Measurements from ENCODE around the gene LRRC8A.
"Not testable (repeated sequence)": the region's sequence is repeated elsewhere in the genome, so short reads cannot be mapped to it uniquely, and the experiment has no call there.

Gene LRRC8A

DNA sequence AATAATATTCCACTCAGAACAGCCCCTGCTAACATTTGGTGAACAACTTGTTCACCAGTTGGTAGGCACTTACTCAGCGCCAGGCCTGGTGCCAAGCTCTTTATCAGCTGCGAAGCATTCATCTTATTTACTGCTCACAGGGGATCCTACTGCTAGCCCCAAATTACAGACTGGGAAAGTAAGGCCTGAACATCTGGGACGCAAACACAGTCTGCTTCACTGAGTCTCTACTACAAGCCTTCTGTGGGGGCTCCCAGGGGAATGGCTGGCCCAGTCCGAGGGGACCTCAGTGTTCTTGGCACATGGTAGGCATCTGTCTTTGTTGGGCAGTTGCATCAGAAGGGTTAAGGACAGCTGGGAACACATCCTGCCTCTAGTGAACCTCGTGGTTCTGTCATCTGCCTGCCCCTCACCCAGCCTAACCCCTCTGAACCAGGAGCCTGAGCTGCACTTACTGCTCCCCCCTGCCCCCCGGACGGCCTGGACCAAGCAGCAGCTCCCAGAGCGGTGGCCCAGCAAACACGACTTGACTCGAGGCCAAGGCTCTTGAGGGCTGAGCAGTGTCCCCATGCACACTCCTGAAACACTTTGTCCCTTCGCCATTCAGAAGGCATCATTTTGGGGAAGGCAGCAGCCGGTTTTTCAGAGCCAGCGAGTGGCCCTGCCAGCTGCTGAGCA, 38.6 kb downstream of the LRRC8A start, which contains the start of gene PHYHD1:
TSS of gene PHYHD1 (plus strand) at position 602 of the 678 bp plus-strand sequence. CDS start 1,342 bp downstream, outside the sequence.
- DNase-seq (ENCODE audit: low read depth in 4 of 4, low spot score in 1 of 4), result no peak

DNA sequence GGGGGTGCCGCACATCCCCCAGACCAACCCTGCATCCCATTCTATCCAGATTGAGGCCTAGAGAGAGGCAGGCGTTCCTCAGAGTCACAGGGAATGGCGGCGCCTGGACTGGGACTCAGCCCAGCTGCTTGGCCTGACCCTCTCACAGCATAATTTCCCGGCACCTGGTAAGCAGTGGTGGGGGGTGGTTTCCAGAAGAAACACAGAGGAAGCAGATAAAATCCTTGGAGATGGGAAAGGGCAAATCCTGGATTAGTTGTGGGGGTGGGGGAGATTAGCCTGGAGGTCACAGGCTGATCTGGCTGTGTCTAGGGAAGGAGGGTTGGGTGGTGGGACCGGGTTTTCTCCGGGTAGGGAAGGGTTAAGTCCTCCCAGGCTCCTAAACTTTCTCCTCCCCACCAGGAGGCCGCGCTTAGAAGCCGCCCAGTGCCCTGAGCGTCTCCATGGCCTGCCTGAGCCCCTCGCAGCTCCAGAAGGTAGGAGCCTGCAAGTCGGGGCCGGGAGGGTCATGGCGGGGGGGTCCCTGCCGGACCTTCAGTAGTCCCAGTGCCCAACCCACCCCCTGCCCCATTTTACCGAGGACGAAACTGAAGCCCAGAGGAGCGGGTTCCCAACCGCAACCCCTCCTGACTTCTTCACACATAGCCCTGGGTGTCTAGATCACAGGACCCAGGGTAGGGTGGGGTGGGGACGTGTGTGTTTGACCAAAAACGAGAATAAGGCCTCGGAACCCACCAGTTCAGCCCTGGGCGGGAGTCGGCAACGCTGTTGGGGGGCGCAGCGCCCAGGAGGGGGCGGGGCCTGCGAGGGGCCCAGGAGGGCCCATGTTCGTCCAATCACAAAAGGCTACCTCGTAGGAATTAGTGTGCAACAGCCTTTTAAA, 40.2 kb downstream of the LRRC8A start:
- DNase-seq (ENCODE audit: low read depth in 4 of 4, low spot score in 1 of 4), result no peak

- DNase-seq (ENCODE audit: low read depth in 4 of 4, low spot score in 1 of 4), result no peak
Measured at GRCh38 chr9:128923493-128923883, 41.6 kb downstream of the LRRC8A start.

DNA sequence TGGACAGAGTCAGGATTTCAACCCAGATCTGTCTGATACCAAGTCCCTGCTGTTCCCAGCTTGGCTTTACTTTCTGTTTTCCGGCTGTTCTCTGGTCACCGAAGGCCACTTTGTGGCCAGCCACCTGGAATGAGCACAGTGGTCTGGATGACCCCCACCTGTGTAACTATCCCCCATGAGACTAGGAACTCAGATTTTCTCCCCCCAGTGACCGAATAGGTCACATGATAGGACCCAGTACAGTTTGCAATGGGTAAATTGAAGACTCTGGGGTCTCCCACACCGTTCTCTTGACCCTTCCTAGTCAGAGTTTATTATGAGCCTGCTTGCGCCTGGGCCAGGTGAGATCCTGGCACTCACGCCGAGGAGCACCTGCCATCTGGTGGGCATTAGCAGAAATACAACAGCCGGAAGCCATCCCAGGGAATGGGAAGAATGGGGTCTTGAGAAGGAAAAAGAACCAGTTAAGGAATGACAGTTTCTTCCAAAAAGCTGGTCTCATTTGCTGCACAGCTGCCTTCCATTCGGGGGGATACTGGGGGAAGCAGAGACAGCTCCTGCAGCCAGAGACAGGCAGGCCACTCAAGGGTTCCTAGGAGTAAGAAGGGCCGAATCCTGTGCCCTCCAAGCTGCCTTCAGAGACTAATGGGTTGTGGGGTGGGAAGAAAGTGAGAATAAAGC, 45.9 kb downstream of the LRRC8A start:
- peak in 1 of 4 experiments; percentile 20 for DNase-seq (ENCODE audit: low read depth in 4 of 4, low spot score in 1 of 4)

- DNase-seq (ENCODE audit: low read depth in 4 of 4, low spot score in 1 of 4), result no peak
Measured at GRCh38 chr9:128928624-128929023, 46.7 kb downstream of the LRRC8A start.

DNA sequence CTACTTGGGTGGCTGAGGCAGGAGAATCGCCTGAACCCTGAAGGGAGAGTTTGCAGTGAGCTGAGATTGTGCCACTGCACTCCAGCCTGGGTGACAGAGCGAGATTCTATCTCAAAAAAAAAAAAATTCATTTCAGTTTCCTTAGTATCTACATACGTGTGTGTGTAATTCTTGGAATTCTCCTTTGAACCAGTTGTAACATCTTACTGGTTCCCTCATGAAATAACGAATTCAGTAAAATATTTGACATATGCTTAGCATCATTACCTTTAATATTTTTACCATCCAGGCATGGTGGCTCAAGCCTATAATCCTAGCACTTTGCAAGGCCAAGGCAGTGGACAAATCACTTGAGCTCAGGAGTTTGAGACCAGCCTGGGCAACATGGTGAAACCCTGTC, 47.6 kb downstream of the LRRC8A start:
- DNase-seq (ENCODE audit: low read depth in 4 of 4, low spot score in 1 of 4), result no peak

GRCh38 chr9:128933731-128934130, 51.8 kb downstream of the LRRC8A start:
- DNase-seq (ENCODE audit: low read depth in 4 of 4, low spot score in 1 of 4), result no peak

- DNase-seq (ENCODE audit: low read depth in 4 of 4, low spot score in 1 of 4), result no peak
Measured at GRCh38 chr9:128936171-128936865, 54.4 kb downstream of the LRRC8A start.

DNA sequence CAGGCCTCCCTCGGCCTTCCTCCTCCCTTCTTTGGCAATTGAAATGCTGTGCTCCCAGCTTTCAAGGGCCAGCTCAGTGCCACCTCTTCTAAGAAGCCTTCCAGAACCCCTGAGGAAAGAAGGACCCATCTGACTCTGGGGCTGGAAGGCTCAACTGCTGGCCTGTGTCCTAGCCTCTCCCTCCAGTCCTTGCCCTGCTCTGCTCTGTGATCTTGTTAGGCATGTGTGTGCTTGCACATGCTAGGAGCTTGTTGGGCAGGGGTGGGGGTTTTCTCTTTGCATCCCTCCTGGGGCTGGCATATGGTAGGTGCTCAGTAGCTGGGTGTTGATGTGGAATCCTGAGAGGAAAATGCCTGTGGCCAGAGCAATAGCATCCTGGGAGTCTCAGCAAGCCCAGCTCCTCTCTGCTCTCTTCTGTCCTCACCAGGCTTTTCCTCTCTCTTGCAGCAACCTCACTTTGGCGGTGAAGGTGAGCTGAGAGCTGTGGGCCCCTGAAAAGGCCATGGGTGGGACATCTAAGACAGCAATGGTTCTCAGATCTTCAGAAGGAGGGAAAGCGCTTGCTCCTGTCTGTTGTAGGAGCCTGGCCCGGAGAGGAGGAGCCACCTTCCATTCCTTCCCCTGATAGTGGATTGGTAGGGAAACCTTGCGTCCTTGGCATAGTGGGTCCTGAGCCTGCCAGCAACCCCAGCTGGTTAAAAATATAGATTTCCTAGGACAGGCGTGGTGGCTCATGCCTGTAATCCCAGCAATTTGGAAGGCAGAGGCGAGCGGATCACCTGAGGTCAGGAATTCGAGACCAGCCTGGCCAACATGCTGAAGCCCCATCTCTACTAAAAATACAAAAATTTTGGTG, 55.6 kb downstream of the LRRC8A start:
- no peak for DNase-seq (ENCODE audit: low read depth in 4 of 4, low spot score in 1 of 4)

- DNase-seq (ENCODE audit: low read depth in 4 of 4, low spot score in 1 of 4), result no peak
Measured at GRCh38 chr9:128940271-128940921, 58.5 kb downstream of the LRRC8A start.

DNA sequence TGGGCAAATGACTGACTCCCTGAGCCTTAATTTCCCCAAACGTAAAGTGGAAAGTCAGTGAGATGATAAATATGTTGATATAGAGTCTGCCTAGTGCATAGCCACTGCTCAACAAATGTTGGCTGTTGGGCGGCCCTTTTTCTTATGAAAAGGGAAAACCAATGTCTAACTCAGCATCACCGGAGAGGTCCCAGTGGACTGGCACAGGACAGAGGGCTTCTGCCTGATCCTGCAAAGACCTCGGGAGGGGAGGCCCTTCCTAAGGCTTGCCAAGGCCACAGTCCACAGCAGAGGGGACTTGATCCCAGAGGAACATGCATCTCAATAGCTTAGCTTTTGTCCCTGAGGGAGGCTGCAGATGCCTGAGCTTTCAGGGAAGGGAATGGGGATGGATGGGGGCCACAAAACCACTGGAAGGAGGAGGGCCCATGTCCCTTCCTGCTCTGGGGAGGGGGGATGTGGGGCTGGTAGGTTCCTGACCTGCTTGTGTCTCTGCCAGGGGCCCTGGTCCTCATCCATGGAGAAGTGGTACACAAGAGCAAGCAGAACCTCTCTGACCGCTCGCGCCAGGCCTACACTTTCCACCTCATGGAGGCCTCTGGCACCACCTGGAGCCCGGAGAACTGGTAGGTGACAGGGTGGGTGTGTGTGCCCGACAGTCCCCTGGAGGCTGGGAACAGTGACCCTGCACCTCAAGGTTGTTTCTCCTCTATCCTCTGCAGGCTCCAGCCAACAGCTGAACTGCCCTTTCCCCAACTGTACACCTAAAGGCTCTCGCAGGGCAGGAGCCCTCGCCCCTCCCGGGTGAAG, 59.2 kb downstream of the LRRC8A start:
- no peak for DNase-seq (ENCODE audit: low read depth in 4 of 4, low spot score in 1 of 4)

DNA sequence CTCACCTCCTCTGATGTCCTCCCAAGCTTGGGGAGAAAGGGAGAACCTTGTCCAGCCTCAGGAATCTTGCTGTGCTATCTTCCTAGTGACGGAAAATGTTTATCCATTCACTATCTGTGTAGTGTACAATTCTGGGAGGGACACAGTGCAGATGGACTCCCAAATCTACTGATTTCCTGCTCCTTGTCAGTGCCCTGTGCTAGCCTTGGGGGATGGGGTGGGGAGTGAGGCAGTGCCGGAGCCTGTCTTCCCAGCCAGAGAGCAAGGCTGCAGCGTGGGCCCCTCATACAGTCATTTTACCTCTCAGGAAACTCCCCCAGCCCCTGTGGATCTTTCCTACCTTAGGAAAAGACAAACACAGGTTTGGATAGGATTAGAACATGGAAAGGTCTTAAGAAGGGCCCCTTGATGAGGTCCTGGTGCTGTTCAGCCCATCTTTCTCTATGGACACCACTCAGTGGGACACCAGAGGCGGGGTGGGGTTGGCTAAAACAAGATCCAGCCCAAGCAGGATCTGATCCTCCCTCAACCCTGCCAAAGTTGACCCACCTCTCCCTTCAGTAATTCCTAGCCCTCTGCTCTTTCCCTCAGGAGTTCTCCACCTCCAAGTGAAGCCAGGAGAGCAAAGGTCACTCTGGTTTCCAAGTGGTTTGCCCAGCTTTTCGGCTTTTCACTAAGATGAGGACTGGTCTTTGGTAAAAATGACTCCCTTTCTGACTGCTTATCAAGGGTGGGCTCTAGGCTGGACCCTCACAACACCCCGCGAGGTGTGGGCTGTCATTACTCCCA, 62.1 kb downstream of the LRRC8A start:
- DNase-seq (ENCODE audit: low read depth in 4 of 4, low spot score in 1 of 4), result no peak

GRCh38 chr9:128944966-128945365, 63.0 kb downstream of the LRRC8A start:
- not testable (repeated sequence) for DNase-seq (ENCODE audit: low read depth in 4 of 4, low spot score in 1 of 4)

- no peak for DNase-seq (ENCODE audit: low read depth in 4 of 4, low spot score in 1 of 4)
Measured at GRCh38 chr9:128945798-128946501, 64.0 kb downstream of the LRRC8A start.

GRCh38 chr9:128946571-128947276, 64.8 kb downstream of the LRRC8A start:
- DNase-seq (ENCODE audit: low read depth in 4 of 4, low spot score in 1 of 4), result no peak

DNA sequence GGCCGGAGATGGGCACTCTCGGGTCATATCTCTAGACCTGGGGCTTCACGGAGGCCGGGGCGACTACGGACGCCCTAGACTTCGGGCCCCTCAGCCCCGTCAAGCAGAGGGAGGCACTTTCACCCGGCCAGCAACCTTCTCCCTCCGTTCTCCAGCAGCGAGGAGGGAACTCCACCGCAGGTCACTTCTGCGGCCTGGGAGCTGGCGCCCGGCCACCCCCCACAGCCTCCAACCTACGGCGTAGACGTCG, 65.3 kb downstream of the LRRC8A start:
- DNase-seq (ENCODE audit: low read depth in 4 of 4, low spot score in 1 of 4), result no peak

Measured in stimulated activated CD4-positive, alpha-beta T cell treated with anti-CD3 and anti-CD28 coated beads, Interleukin-1b, Interleukin-23, amount 100 ng/mL, for 24 hours (primary cell).